ENCODE data around the gene UBAC2.

UBAC2 gene

DNA sequence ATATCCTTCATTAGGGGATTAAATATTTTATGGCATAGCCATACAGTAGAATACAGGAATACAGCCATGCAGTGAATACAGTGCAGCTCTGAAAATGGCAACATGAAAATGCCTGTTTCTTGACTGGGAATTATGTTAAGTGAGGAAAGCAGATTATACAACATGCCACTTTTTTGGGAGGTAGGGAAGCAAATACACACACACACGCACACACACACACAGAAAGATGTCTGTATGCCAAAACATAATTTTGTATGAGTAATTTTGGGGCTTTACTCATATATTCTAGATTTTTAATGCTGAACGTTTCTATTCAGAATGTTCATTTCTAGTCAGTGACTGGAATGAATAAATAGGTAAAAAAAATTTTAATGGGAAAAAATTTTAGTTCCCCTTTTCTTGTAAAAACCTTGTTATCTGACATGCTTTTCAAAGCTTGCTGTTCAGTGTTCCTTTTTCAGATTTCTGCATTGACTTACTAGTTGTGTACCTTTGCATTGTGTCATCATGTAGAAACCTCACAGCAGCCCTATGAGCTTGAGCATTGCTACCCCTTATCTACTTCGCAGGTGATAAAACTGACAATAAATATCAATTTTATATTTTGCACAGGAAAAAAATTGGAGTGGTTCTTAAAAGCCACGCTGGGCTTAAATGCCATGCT lies 98.7 kb downstream of the UBAC2 start:
- DNase-seq = no peak

DNA sequence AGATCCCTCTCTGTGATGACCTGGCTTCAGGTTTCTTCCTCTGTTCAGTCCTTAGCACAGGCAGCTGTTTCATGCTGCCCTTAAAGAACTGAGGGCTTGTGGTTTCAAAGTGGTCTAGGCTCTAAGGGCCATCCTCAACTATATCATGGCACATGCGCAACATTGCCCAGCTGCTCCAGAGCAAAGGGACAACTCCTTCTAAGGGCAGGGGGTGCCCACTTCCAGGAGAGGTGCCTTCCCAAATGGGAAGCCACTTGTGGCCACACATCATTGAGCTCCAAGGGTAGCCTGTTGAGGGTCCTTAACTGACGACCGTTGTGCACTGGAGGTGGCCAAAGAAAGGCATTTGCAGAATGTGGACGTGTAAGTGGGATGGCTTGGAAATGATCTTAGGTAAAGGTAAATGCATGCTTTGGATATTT lies 99.3 kb downstream of the UBAC2 start:
- DNase-seq = no peak

DNA sequence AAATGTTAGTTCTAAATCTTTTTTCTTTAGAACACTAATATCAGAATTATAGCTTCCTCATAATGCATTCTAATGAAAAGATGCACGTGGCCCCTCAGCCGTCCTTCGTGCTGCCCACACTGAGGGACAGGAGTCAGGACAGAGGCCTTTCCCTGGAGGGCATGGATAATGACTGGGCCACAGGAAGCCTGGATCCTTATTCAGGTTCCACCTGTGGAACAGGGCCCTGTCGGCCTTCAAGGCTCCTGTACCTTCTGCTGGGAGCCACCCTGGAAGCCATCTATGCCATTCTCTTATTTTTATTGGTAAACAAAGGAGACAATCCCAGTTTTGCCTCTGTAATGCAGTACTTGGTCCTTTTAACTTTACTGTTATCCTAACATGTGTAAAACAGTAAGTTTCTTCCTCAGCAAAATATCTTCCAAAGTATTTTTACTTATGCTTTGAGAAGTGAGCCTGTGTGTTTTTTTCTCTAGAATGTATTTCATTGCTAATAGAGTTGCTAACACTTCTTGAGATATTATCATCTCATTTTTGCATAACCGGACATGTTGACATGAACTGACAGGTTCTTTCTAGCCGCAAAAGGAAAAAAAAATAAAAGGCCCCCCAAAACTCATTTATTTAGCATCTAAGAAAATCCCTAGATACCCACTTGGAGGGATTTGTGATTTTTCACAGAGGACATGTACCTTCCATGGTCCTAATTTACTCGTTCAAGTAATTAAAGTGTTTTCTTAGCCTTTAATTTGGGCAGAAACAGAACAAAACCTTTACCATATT lies 100.6 kb downstream of the UBAC2 start:
- DNase-seq = no peak

DNA sequence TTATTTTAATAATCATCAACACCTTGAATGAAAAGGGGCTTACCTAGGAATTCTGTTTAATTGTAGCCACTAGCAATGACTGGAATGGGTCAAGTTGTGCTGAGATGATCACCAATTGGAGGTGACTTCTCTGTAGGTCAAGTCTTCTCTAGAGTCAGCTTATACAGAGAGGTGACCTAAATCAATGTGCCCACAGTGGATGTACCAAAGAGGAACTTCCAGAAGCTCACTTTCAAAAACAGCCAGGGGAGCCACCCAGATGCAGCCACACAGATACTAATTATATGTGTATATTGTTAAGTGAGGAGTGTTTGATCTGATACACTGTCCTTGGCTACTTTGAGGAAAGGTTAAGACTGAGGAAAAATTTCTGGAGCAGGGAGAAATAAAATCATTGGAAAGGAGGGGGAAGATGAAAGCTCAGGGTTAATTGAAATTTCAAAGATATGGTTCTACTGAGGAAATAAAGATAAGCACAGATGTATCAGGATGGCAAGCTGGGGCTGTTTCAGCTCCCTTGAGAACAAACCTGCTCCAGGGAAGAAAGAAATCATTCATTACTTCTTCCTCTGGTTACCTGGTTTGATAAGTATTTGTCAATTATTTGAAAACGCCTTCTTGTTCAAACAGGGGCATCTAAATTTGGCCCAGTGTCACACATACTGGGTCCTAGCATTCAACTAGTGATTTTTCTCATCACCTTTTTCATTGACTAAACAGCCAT lies 101.4 kb downstream of the UBAC2 start:
- no peak for DNase-seq

DNA sequence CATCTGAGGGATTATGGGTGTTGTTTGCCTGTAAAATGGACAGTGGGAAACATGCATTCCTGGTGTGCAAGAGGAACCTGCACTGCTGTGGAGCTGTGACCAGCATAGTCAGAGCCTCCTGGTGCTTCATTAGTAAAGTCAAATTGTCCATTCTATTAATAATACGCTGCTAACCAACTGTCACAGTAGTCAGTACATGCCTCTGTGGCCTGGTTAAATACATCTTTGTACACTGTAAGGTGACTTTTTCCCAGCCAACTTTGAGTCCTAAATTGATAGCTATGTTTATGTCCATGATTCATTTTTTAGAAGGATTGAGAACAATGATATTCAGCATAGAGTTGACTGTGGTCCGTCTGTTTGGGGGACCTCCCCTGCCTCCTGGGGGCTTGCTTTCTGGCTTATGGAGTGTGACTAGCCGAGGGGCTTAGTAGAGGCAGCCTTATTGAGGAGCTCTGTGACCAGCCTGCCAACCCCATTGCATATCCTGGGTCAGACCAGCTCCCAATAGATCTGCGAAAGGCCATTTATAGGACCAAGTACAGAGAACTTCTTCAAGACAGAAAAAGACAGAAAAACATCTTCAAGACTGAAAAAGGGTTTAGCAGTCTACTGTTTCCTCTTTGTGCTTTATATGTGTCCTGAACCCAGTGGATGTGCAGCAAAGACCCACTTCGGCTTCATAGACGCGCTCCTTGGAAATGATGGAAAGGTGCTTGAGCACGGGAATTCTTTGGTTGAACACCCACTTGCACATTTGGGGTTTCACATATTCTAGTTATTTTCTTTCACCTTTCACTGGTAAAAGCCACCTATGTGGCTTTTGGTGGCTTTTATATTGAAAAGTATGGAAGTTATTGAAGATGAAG lies 102.2 kb downstream of the UBAC2 start:
- DNase-seq = no peak

DNA sequence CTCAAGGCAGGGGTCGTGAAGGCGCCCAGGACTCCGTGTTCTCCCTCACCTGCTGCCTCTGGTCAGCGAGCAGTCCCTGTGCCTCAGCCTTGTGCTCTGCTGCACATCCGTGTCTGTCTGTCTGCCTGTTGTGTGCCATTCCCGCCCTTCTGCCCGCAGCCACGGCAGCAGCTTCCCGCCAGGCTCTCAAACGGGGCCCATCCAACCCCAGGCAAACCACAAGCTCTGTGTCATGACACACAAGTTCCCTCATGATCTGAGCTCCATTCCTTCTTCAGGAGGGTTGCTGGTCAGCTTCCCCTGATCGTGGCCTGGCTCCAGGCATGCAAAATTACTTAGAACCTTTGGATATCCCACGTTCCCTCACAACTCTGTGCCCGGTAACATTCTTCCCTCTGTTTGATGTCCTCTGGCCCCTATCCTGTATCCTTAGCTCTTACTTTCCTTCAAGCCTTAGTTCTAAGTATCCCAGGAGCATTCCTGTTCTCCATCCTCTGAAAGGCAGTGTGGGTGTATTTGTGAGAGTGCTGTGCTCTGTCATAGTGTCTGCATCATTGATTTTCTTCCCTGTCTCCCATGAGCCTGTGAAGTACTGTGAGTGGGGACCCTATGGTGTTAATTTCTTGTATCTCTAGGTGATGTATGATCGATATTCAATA lies 103.3 kb downstream of the UBAC2 start:
- no peak for DNase-seq

DNA sequence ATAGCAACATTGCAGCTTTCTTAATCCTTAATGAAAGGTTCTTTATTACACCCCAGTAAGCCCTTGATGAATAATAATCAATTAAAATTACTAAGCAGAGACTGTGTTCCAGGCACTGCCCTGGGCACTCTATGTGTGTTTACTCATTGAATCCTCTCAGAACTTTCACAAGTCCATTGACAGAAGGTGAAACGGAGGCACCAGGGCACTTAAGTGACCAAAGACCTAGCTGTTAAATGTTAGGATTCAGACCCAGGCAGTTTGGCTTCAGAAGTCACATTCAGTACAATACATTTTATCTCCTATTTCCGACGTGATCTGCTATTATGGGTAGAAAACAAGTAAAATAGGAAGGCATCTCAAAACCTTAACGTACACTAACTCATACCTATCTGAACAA lies 103.9 kb downstream of the UBAC2 start:
- DNase-seq = no peak

DNA sequence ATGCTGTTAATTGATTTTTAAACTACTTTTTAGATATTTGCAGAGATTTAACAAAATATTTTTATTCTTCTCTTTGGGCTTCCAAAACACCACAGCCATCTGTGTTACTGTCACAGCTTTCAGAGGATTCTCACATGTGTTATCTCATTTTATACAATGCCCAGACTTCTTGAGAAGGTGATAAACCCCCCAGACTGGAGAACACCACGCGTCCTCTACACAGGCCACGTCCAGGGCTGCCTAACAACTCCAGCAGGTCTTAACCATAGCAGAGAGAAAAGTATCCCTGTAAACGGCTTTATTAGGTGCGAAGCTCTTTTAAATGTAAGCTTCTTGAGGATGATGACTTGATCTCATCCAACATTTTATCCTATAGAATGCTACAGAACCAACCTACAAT lies 104.5 kb downstream of the UBAC2 start:
- no peak for DNase-seq

DNA sequence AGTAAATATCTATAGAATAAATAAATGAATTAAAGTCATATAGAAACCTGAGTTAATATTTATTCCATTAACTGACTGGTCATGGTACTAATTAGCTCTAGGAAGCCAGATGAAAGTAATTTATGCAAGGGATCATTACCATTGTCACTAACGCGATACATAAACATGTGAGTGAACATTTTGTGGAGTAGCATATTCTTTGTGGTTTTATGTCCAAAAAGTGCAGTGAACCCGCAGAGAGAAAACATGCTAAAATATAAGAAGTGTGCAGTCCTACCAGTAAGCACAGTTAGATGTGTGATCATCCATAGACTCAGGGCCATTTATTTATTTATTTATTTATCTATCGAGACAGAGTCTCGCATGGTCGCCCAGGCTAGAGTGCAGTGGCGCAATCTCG lies 104.9 kb downstream of the UBAC2 start:
- DNase-seq = no peak

DNA sequence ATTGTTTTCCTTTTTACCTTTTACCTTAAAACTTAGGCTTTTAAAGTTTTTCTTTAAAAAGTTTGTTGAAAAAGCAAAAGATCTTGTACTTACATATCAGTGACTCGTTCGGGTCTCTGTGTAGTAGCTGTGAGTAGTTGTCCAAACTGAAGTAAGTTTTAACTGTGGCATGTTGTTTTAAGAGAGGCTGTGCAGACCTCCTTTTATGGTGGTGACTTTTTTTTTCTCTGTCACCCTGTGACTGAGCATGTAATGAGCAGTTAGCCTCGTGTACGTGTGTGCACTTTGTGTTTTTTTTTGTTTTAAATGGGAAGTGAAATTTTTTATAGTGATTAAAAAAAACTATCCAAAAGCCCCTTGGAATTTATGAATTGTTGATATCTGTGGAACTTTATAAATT lies 106.6 kb downstream of the UBAC2 start, which contains the start of gene GPR183:
GPR183 (minus strand) TSS at position 153 of the 400 bp plus-strand sequence. CDS start 11,254 bp downstream, outside the sequence.
- no peak for DNase-seq

DNA sequence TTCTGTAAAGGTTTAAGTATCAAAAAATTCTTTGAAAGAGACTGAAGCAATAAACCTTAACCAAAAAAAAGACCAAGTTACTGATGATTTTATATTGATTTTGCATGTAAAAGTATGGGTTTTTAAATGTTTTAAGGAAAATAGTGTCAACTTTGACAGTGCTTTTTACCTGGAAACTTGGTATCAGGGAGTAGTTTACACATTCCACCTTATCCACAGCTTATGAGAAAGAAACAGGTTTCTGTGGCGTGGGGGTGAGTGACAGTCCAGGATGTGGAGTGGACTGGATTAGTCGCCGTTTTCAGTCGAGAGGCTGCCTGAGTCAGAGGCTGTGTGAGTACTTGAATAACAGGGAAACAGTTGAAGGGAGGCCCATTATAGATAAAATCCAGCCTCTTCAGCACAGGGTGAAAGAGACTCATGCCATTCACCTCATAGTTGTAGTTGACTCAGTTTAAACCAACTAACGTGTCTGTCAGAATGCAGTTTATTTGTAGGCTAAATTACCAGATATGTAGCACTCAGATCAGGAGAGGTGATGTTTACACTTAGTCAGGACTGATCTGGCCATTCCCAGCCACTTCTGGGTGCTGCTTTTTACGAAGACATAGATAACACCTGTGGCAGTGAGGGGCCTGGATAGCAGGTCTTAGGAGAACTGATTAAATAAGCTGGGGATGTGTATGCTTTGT lies 107.1 kb downstream of the UBAC2 start:
- no peak for DNase-seq

DNA sequence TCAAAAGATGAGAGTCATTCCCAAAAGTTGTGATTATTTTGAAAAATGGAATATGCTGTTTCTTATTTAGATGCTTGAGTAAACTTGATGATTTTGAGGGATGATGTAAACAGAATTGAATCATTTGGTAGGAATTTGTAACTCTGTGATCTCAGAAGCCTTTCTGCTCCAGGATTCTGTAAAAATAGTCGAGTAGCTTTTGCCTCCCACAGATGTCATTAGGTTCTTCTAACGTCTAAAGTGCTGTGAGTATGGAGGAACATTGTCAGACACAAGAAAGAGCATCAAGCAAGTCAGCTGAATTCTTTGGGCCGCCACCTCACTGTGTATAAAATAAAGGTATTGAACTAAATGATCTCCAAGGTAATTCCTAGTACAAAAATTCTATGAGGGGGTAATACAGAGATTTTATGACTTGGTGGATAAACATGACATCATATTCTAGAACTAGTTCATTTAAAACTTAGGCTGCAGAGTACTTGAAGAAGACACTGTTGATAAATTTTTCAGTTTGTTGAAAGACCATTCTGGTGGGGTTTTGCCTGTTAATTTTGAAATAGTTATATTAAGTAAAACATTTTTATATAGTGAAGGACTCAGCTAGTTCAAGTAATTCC lies 107.9 kb downstream of the UBAC2 start:
- DNase-seq = no peak

DNA sequence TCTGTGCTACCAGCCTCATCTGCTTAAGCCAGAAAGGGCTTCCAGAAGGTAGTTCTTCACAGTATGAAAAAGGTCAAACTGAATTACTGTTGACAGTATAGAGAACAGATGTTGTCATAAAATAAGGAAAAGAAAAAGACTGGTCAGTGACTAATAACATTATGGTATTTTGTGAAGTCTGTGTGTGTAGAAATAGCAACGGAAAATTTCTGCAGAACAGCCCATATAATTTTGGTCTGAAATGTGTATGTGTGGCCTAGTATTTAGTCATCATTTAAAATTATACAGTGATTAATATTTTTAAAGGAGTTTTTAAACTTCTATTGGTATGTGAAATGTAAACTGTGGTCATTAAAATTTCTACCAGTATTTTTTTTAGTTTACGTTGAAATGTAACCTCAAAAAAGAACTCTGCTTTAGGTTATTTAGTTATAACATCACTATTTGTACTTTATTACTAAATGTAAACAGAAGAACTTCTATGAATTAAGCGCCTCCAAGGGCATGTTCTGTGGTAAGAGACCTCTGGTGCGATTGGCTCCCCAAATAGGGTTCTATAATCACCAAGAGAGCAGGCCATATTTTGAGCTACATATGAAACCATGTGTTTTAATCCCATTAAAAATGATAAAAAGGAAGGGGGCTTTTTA lies 109.9 kb downstream of the UBAC2 start:
- DNase-seq = no peak

DNA sequence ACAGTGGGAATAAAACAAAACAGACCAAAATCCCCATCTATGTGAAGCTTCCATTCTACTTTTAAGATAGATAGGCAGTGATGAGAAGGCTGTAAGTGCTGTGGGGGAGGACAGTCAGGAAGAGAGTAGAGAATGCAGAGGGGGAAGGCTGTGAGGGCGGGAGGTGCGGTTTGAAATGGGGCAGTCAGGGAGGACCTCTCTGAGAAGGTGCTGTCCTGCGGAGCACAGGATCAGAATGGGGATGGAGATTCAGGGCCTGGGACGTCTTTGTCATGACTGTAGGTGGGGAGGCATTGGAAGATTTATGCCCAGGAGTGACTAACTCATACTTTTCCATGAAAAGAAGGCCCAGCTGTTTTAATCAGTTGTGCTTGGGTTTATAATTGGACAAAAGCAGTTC lies 110.5 kb downstream of the UBAC2 start:
- no peak for DNase-seq

DNA sequence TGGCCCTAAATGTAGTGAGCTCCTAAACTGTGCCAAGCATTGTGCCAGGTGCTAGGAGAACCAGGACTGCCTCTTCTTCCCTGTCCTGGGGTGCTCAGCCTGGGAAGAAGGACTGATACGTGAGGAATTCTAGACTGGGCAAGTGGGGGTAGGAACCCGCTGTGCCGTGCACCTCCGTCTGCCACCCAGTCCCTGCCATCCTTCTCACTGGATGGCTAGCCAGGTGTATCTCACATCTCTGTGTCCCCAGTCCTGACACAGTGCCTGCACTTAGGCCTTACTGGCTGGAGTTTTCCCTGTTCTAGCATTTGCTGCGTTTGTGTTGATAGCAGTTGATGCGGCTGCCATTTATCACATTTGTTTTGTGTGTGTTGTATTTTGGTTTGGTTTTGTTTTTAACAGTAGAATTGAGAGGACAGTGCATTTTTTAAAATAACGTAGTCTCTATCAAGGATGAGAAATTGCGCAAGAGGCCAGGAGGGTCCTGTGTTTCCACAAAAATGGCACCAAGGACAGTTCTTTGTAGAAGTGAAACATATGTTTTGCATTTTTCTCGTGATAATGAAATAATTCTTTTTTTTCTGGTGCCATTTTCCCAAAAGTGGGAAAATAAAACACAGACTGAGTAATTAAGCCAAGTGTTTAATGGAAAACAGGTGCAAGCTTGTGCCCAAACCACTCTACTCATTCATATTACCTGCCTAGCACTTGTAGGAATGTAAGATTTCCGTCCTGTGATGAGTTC lies 111.3 kb downstream of the UBAC2 start:
- DNase-seq = no peak

DNA sequence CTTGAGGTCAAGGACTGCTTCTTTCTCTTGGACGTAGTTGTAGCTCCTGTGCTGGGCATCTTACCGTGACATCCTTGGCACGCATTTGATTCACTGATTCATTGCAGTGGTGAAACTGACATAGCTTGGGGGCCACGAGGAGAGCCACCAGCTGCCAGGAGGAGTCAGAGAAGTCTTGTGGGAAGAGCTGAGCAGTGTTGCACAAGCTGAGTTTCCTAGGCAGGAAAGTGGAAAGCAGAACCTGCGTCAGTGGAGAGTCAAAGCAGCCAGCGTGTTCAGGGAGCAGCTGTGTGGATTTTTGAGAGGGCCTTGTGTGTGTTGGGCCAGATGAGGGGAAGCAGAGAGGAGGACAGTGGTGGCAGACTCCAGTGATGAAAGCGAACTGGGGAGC lies 111.8 kb downstream of the UBAC2 start:
- no peak for DNase-seq

DNA sequence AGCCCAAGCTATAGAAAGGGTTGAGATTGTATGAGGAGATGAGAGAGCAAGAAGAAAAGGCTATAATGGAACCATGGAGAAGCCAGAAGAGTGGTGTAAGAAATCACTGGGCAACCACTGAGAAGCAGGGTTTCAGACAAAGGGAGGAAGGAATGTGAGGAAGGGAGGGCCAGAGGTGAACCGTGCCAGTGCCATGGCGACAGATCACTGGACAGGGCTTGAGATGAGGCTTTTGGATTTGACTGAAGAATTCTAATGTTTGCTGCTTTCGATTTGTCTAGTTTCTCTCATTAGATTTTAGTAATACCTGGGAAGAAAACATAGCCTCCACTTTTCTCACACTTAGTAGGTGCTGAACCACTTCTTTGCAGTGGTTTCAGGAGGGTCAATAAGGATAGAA lies 112.8 kb downstream of the UBAC2 start:
- no peak for DNase-seq

DNA sequence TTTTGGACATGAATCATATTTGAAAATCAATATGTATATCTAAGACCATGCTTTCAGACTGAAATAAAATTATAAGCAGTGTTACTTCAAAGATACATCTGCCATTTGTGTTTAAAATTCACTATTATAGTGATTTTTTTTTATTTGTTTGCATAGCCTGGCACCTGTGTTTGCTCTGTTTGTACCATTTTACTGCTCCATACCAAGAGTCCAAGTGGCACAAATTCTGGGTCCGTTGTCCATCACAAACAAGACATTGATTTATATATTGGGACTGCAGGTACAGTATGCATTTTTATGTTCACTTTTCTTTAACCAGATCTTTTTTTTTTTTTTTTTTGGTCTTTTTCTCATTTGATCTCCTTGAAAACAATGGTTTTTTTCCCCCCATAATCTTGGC lies 113.3 kb downstream of the UBAC2 start:
- no peak for DNase-seq

DNA sequence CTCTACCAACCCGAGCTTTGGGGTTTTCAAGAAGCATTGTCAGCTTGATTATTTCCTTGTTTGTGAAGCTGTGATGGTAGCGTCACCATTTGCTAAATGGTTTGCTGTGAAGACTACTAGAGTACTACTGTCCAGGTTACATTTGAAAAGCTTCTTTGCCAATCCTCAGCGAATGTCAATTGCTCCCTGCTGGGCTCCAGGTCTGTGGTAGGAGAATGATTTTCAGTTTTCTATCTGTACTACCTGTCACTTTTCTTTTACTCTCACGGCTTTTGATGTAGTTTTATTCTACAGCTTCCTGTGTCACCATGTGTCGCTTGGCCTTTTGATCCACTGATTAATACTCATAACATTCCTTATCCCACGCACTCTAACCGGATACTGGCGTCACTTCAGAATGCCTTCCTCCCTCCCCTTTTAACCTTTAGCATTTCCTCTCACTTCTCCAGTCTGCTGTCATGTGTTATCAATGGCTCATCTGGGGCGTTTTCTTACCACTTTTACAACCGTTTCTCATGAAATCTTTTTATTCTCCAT lies 114.1 kb downstream of the UBAC2 start:
- no peak for DNase-seq

DNA sequence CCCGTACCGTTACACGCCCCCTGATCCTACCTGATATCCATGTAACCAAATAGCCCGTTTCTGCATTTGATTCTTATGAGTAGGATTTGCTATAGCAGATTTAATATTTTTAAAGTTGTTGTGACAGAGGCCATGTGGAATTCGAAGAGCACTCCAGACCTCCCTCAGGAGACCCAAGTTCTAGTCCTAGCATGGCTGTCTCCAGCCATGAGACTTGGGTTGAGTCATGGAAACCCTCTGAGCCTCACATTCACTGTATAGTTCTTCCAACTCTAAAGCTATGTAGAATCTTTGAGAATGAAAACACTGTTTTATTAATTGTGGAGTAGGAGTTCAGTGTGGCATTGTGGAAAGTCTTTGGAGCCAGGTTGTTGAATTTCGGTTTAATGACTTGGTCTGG lies 114.5 kb downstream of the UBAC2 start:
- no peak for DNase-seq
